Measurements from ENCODE around the gene TACC3. TPM values are rescaled to one million over a fixed set of nuclear protein-coding genes. Genes with fewer than 3 reads are reported as not detected.

TACC3 gene
- polyA plus RNA-seq, 1 of the 3 experiments (the other 2 are of a cell fraction) = 49.5 TPM

DNA sequence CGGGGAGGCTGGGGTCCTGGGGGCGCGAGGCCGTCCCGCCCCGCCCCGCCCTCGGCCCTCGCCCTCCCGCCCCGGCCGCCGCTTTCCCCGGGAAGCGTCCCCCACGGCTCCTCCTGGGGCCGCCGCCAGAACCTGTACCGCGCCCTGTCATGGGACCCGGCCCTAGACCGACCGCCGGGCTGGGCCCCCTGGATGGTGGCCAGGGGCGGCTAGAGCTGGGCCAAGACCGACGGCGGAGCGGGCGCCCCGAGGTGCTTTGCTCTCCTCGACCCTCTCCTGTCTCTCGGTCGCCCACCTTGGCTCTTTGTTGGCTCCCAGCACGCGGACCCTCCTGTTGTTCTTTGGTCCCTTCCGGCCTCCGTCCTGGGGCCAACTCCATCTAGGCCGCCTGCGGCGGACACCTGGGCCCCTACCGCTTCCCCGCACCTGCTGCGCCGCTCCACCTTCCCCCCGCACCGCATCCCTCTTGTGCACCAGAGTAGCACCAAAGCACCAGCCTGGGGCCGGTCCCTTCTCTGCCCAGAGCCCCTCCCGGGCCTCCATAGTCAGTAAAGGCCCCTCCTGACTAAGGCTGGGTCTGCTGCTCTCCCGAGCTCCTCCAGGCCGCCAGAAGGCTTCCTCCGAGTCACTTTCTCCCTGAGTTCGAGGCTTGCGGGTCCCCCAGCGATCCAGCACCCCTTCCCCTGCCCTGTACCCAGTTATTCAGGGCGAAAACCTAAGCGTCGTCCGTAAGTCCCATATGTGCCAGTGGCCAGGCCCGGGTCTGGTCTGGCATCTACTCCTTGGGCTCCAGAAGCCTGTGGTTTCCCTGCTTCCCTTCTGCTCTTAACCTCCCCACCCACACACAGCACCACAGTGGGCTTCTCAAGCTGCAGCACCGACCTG is 587 bp downstream of the TACC3 start:
- H3K4me3 ChIP-seq (ENCODE audit: low read depth in 2 of 2, low read length in 1 of 2) = peak overlapping the region; percentile 64 to 69
- POLR2A ChIA-PET = interaction anchor here (0.7 to 1.8 kb wide), 4 partner anchors 10 to 364 kb away, joined by 3 to 16 read pairs (median 6); partner anchors contain the start of gene SLBP
- WGBS (ENCODE audit: low lambda C conversion rate) = 5% methylated on average over 23 of the region's 61 CpGs
- CTCF ChIA-PET = interaction anchor here (0.6 to 15.1 kb wide), 5 partner anchors 14 to 166 kb away, joined by 3 to 232 read pairs (median 3); no protein-coding TSS in a partner anchor
- H3K79me2 ChIP-seq (ENCODE audit: insufficient read depth) = peaks cover 88% of the 10 kb centered on the region
- no peaks in the 10 kb centered on the region for H3K27me3 ChIP-seq (ENCODE audit: insufficient read depth)
- no peaks in the 10 kb centered on the region for H3K9me2 ChIP-seq
- H3K27ac ChIP-seq (ENCODE audit: low read depth in 2 of 2, low read length in 1 of 2) = peak overlapping the region; percentile 21 to 59; a peak in 1 of 4 replicates
- no peak for TF ChIP-seq RCOR1 (IDR thresholded peaks at IDR 0.05; ENCODE audit: low read length)
- TF ChIP-seq, protein P1, sequence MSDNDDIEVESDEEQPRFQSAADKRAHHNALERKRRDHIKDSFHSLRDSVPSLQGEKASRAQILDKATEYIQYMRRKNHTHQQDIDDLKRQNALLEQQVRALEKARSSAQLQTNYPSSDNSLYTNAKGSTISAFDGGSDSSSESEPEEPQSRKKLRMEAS (IDR thresholded peaks at IDR 0.05; ENCODE audit: low read depth) = no peak
- TF ChIP-seq TCF12 (IDR thresholded peaks at IDR 0.05) = no peak
- no peak for TF ChIP-seq YY1 (IDR thresholded peaks at IDR 0.05; ENCODE audit: low read depth)
- no peak; the same call in 1 of the 2 replicates for TF ChIP-seq POLR2AphosphoS5 (IDR thresholded peaks at IDR 0.05; ENCODE audit: low read depth, low read length)
- no peak for TF ChIP-seq TEAD4 (IDR thresholded peaks at IDR 0.05; ENCODE audit: borderline replicate concordance, insufficient read depth)
- no peak for TF ChIP-seq GATA2 (CRISPR knock-in tag; IDR thresholded peaks at IDR 0.05)
- no peak for TF ChIP-seq SIN3A (IDR thresholded peaks at IDR 0.05; ENCODE audit: borderline replicate concordance, low read depth, low read length)
- no peak overlapping the region; the same call in 1 of the 2 replicates for H2AFZ ChIP-seq (ENCODE audit: low read depth)
- peak; percentile 34 for DNase-seq
- H3F3A ChIP-seq (replicated peaks; ENCODE audit: insufficient read depth) = peaks cover 5% of the 10 kb centered on the region
- H3K36me3 ChIP-seq (replicated peaks in 1 of 2; ENCODE audit: control insufficient read depth in 1 of 2, insufficient read depth in 2 of 2, low read length in 1 of 2) = peaks cover 7 to 23% of the 10 kb centered on the region in 2 experiments
- H3K4me2 ChIP-seq = peak overlapping the region; percentile 84
- H3K4me1 ChIP-seq (ENCODE audit: control insufficient read depth in 1 of 2, insufficient read depth in 2 of 2, low read depth in 1 of 2, low read length in 1 of 2) = peaks cover 14 to 46% of the 10 kb centered on the region in 2 experiments; a peak in 3 of 4 replicates
- no peaks in the 10 kb centered on the region for H4K20me1 ChIP-seq (ENCODE audit: insufficient read depth)
- H3K9ac ChIP-seq = peak overlapping the region; percentile 74
- H3K9me3 ChIP-seq = no peaks in the 10 kb centered on the region

DNA sequence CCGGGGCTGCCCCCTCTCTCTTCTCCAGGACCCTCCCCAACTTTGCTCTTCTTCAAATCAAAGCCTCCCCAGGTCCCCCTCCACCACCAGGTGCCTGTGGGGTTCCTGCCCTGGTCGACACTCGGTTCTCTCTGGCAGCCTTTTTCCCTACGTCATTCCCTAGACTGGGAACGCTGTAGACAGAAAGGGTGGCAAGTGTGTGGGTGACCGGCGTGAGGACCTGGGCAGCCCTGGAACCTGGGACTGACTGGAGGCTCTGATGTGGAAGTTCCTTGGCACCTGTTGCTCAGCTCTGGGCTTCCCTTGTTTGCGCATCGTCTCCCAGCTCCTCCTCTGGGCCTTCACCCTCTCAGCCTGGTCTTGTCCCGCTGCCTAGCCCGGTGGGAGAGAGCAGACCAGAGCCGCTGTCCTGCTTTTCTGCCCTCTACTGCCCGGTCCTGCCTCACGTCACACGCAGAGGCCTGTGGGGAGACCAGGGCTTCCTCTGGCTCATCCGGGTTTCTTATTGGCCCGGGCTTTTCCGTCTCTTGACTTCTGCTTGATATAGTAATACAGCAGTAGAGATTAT is 1.3 kb downstream of the TACC3 start:
- Histone ChIP-seq H3K4me3 (ENCODE audit: low read depth in 2 of 2, low read length in 1 of 2) (peak overlapping the region; percentile 64 to 69), H3K27me3 (ENCODE audit: insufficient read depth) (no peaks in the 10 kb centered on the region), H3K9me3 (no peaks in the 10 kb centered on the region), H3K4me1 (ENCODE audit: control insufficient read depth in 1 of 2, insufficient read depth in 2 of 2, low read depth in 1 of 2, low read length in 1 of 2) (peaks cover 22 to 44% of the 10 kb centered on the region in 2 experiments), H3K9me2 (no peaks in the 10 kb centered on the region), H3K36me3 (replicated peaks in 1 of 2; ENCODE audit: control insufficient read depth in 1 of 2, insufficient read depth in 2 of 2, low read length in 1 of 2) (peaks cover 7 to 15% of the 10 kb centered on the region in 2 experiments), H3K4me2 (peak overlapping the region; percentile 84), H3K79me2 (ENCODE audit: insufficient read depth) (peaks cover 90% of the 10 kb centered on the region), H4K20me1 (ENCODE audit: insufficient read depth) (peaks cover under 1% of the 10 kb centered on the region; the same call in 1 of the 2 replicates), H3F3A (replicated peaks; ENCODE audit: insufficient read depth) (peaks cover 9% of the 10 kb centered on the region), H3K27ac (ENCODE audit: low read depth in 2 of 2, low read length in 1 of 2) (peak overlapping the region in 1 of 2 experiments; percentile 21; a peak in 1 of 4 replicates), H2AFZ (ENCODE audit: low read depth) (peak overlapping the region; percentile 25; the same call in 1 of the 2 replicates), H3K9ac (peak overlapping the region; percentile 74; the same call in 1 of the 2 replicates)
- TF ChIP-seq TEAD4 (IDR thresholded peaks at IDR 0.05; ENCODE audit: borderline replicate concordance, insufficient read depth) (no peak), SMC3 (IDR thresholded peaks at IDR 0.05; ENCODE audit: low read depth, low read length) (no peak), ELF1 (IDR thresholded peaks at IDR 0.05) (no peak), MEF2A (IDR thresholded peaks at IDR 0.05; ENCODE audit: borderline replicate concordance, low read depth) (no peak), POLR2AphosphoS5 (IDR thresholded peaks at IDR 0.05; ENCODE audit: low read depth, low read length) (no peak), RXRA (IDR thresholded peaks at IDR 0.05; ENCODE audit: borderline replicate concordance, low read depth) (no peak), FOSL2 (IDR thresholded peaks at IDR 0.05; ENCODE audit: borderline replicate concordance, low read depth) (no peak), RCOR1 (IDR thresholded peaks at IDR 0.05; ENCODE audit: low read length) (no peak), YY1 (IDR thresholded peaks at IDR 0.05; ENCODE audit: low read depth) (no peak), EP300 (IDR thresholded peaks at IDR 0.05; ENCODE audit: borderline replicate concordance in 1 of 2, low read depth in 1 of 2, low read length in 1 of 2) (no peak), TCF12 (IDR thresholded peaks at IDR 0.05) (no peak), RAD21 (IDR thresholded peaks at IDR 0.05; ENCODE audit: low read length) (no peak), NRF1 (IDR thresholded peaks at IDR 0.05; ENCODE audit: low read depth, low read length) (no peak)
- TF ChIP-seq, protein P2, sequence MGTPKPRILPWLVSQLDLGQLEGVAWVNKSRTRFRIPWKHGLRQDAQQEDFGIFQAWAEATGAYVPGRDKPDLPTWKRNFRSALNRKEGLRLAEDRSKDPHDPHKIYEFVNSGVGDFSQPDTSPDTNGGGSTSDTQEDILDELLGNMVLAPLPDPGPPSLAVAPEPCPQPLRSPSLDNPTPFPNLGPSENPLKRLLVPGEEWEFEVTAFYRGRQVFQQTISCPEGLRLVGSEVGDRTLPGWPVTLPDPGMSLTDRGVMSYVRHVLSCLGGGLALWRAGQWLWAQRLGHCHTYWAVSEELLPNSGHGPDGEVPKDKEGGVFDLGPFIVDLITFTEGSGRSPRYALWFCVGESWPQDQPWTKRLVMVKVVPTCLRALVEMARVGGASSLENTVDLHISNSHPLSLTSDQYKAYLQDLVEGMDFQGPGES (IDR thresholded peaks at IDR 0.05; ENCODE audit: low read depth, low read length) = no peak
- 41% methylated on average over 17 of the region's 18 CpGs for WGBS (ENCODE audit: low lambda C conversion rate)
- ChIA-PET CTCF (interaction anchor here (1.6 to 15.1 kb wide), 3 partner anchors 31 to 165 kb away, joined by 3 to 232 read pairs (median 3); no protein-coding TSS in a partner anchor), POLR2A (no interaction called here)
- peak; percentile 36 for DNase-seq

Data from SK-N-SH (cell line).